Urinary bladder (tissue), 4 donors: ENCODE measurements around the gene CCNI2. TPM values are rescaled to one million over a fixed set of nuclear protein-coding genes. Genes with fewer than 3 reads are reported as not detected.

Experiments used
- DNase-seq: peaks from one replicate; pipeline ENCODE4 v3.0.0-alpha.2; 2015; ENCODE audit errors: extremely low spot score
- H3K27ac ChIP-seq: one replicate; pipeline ENCODE4 v1.5.1; 2013; ENCODE audit warnings: low read depth, mild to moderate bottlenecking, moderate library complexity
- H3K36me3 ChIP-seq: one replicate; pipeline ENCODE4 v1.6.1; 2013; ENCODE audit warnings: mild to moderate bottlenecking, moderate library complexity; ENCODE audit not compliant: insufficient read depth
- H3K4me1 ChIP-seq: one replicate; pipeline ENCODE4 v1.6.1; 2013; ENCODE audit warnings: mild to moderate bottlenecking, moderate library complexity; ENCODE audit not compliant: insufficient read depth
- H3K4me3 ChIP-seq: one replicate; pipeline ENCODE4 v1.5.1; 2013; ENCODE audit warnings: low read depth, low read length
- WGBS: extraction: QIAGEN DNeasy Blood & Tissue Kit; methylation state at CpG from one replicate; pipeline ENCODE4 v1.1.7; 2013; 5-methylcytosine and 5-hydroxymethylcytosine counted together
- polyA plus RNA-seq: library from polyadenylated mRNA; stranded (reverse); fragments of 200-250 nt; gene quantifications from one replicate; pipeline ENCODE4 v1.2.3, GENCODE V29; 2013
- total RNA-seq: library from RNA; depleted of rRNA; stranded (reverse); fragments of >200 nt; gene quantifications from one replicate; pipeline ENCODE4 v1.2.3, GENCODE V29; 2014
- donor health status: healthy with polysubstance abuse.
- donor health status: healthy.

CCNI2 gene
- total and polyA plus RNA-seq, 2 donors = 1.4 to 1.9 TPM

- WGBS = 37% methylated on average over 7 of the region's 7 CpGs
- H3K4me1 ChIP-seq = no peaks in the 10 kb centered on the region
Measured at GRCh38 chr5:132775476-132775961, 28.3 kb downstream of the CCNI2 start.

GRCh38 chr5:132776131-132776937 is 29.1 kb downstream of the CCNI2 start:
- H3K4me3 ChIP-seq = peak overlapping the region; percentile 97
- 4% methylated on average over 39 of the region's 39 CpGs for WGBS
- no peaks in the 10 kb centered on the region for H3K4me1 ChIP-seq
- DNase-seq = no peak
- H3K36me3 ChIP-seq = no peaks in the 10 kb centered on the region
- peak overlapping the region; percentile 67 for H3K27ac ChIP-seq

More at GRCh38 chr5:132775476-132775961, 28.3 kb downstream of the CCNI2 start:
- no peak for DNase-seq
- Histone ChIP-seq H3K36me3 (no peaks in the 10 kb centered on the region), H3K4me3 (no peak overlapping the region), H3K27ac (peak overlapping the region; percentile 2)

- H3K27ac ChIP-seq = peak overlapping the region; percentile 67
- peak overlapping the region; percentile 97 for H3K4me3 ChIP-seq
- H3K4me1 ChIP-seq = no peaks in the 10 kb centered on the region
- DNase-seq = no peak
- under 1% methylated on average over 40 of the region's 40 CpGs for WGBS
- no peaks in the 10 kb centered on the region for H3K36me3 ChIP-seq
Measured at GRCh38 chr5:132776938-132777208, 29.6 kb downstream of the CCNI2 start.

GRCh38 chr5:132777209-132778069 is 30.2 kb downstream of the CCNI2 start, which contains the start of gene SEPTIN8:
Gene SEPTIN8, minus strand, starts transcription at chr5:132777239. Its CDS starts 102 bp downstream, at chr5:132777137.
- DNase-seq = no peak
- H3K36me3 ChIP-seq = no peaks in the 10 kb centered on the region
- WGBS = under 1% methylated on average over 82 of the region's 82 CpGs
- peak within 1 kb of the TSS; percentile 97 for H3K4me3 ChIP-seq
- peak within 1 kb of the TSS; percentile 93 for H3K27ac ChIP-seq
- H3K4me1 ChIP-seq = no peaks in the 10 kb centered on the region

GRCh38 chr5:132778129-132778528 is 30.9 kb downstream of the CCNI2 start:
- WGBS = 51% methylated on average over 4 of the region's 4 CpGs
- Histone ChIP-seq H3K4me3 (no peak overlapping the region), H3K36me3 (no peaks in the 10 kb centered on the region), H3K4me1 (no peaks in the 10 kb centered on the region), H3K27ac (no peak overlapping the region)
- DNase-seq = no peak

- no peaks in the 10 kb centered on the region for H3K36me3 ChIP-seq
- 69% methylated on average over 5 of the region's 5 CpGs for WGBS
- no peaks in the 10 kb centered on the region for H3K4me1 ChIP-seq
Measured at GRCh38 chr5:132778856-132779255, 31.6 kb downstream of the CCNI2 start.

GRCh38 chr5:132779961-132780360 is 32.7 kb downstream of the CCNI2 start:
- no peak overlapping the region for H3K4me3 ChIP-seq
- no peak for DNase-seq
- no peaks in the 10 kb centered on the region for H3K36me3 ChIP-seq
- WGBS = 87% methylated on average over 3 of the region's 3 CpGs
- no peaks in the 10 kb centered on the region for H3K4me1 ChIP-seq
- no peak overlapping the region for H3K27ac ChIP-seq

More at GRCh38 chr5:132778856-132779255, 31.6 kb downstream of the CCNI2 start:
- no peak overlapping the region for H3K4me3 ChIP-seq
- DNase-seq = no peak
- H3K27ac ChIP-seq = no peak overlapping the region

- Histone ChIP-seq H3K4me3 (no peak overlapping the region), H3K36me3 (no peaks in the 10 kb centered on the region), H3K27ac (no peak overlapping the region), H3K4me1 (no peaks in the 10 kb centered on the region)
- no peak for DNase-seq
- 90% methylated on average over 1 of the region's 1 CpG for WGBS
Measured at GRCh38 chr5:132780577-132780976, 33.4 kb downstream of the CCNI2 start.

- H3K36me3 ChIP-seq = no peaks in the 10 kb centered on the region
- H3K4me1 ChIP-seq = no peaks in the 10 kb centered on the region
- DNase-seq = no peak
- WGBS = 89% methylated on average over 4 of the region's 4 CpGs
- H3K4me3 ChIP-seq = no peak overlapping the region
- no peak overlapping the region for H3K27ac ChIP-seq
Measured at GRCh38 chr5:132781029-132781428, 33.8 kb downstream of the CCNI2 start.

- 54% methylated on average over 4 of the region's 4 CpGs for WGBS
Measured at GRCh38 chr5:132782101-132782500, 34.9 kb downstream of the CCNI2 start.

GRCh38 chr5:132785365-132785764 is 38.1 kb downstream of the CCNI2 start:
- Histone ChIP-seq H3K4me3 (no peak overlapping the region), H3K27ac (no peak overlapping the region), H3K4me1 (no peaks in the 10 kb centered on the region), H3K36me3 (no peaks in the 10 kb centered on the region)
- DNase-seq = no peak
- whole genome bisulfite sequencing = 59% methylated on average over 5 of the region's 5 CpGs

More at GRCh38 chr5:132782101-132782500, 34.9 kb downstream of the CCNI2 start:
- Histone ChIP-seq H3K27ac (no peak overlapping the region), H3K36me3 (no peaks in the 10 kb centered on the region), H3K4me1 (no peaks in the 10 kb centered on the region), H3K4me3 (no peak overlapping the region)
- no peak for DNase-seq

GRCh38 chr5:132785864-132786263 is 38.6 kb downstream of the CCNI2 start:
- no peak overlapping the region for H3K4me3 ChIP-seq
- 91% methylated on average over 4 of the region's 4 CpGs for WGBS
- no peaks in the 10 kb centered on the region for H3K4me1 ChIP-seq
- H3K36me3 ChIP-seq = no peaks in the 10 kb centered on the region
- H3K27ac ChIP-seq = no peak overlapping the region
- no peak for DNase-seq

- 97% methylated on average over 1 of the region's 1 CpG for WGBS
- no peaks in the 10 kb centered on the region for H3K36me3 ChIP-seq
- no peaks in the 10 kb centered on the region for H3K4me1 ChIP-seq
- DNase-seq = no peak
- no peak overlapping the region for H3K4me3 ChIP-seq
- H3K27ac ChIP-seq = no peak overlapping the region
Measured at GRCh38 chr5:132787076-132787475, 39.9 kb downstream of the CCNI2 start.

GRCh38 chr5:132788508-132788907 is 41.3 kb downstream of the CCNI2 start:
- Histone ChIP-seq H3K4me3 (no peak overlapping the region), H3K36me3 (no peaks in the 10 kb centered on the region), H3K27ac (no peak overlapping the region), H3K4me1 (no peaks in the 10 kb centered on the region)
- no peak for DNase-seq
- WGBS = 95% methylated on average over 1 of the region's 1 CpG
